Measurements from ENCODE around the gene PLA2G4E.

The PLA2G4E gene

GRCh38 chr15:41992803-41993190, 28.0 kb downstream of the PLA2G4E start:
- DNase-seq (ENCODE audit: low spot score), result no peak

- DNase-seq (ENCODE audit: low spot score), result no peak
Measured at GRCh38 chr15:41992151-41992802, 28.6 kb downstream of the PLA2G4E start.

GRCh38 chr15:41990691-41991090, 30.2 kb downstream of the PLA2G4E start:
- DNase-seq (ENCODE audit: low spot score), result no peak

- no peak for DNase-seq (ENCODE audit: low spot score)
Measured at GRCh38 chr15:41990243-41990605, 30.6 kb downstream of the PLA2G4E start.

- peak; percentile 87 for DNase-seq (ENCODE audit: low spot score)
Measured at GRCh38 chr15:41989573-41990242, 31.1 kb downstream of the PLA2G4E start.

- no peak for DNase-seq (ENCODE audit: low spot score)
Measured at GRCh38 chr15:41988896-41989572, 31.8 kb downstream of the PLA2G4E start.

- no peak for DNase-seq (ENCODE audit: low spot score)
Measured at GRCh38 chr15:41987925-41988275, 32.9 kb downstream of the PLA2G4E start.

- DNase-seq (ENCODE audit: low spot score), result no peak
Measured at GRCh38 chr15:41987246-41987924, 33.5 kb downstream of the PLA2G4E start.

GRCh38 chr15:41985236-41986160, 35.3 kb downstream of the PLA2G4E start:
- no peak for DNase-seq (ENCODE audit: low spot score)

- DNase-seq (ENCODE audit: low spot score), result no peak
Measured at GRCh38 chr15:41984622-41985021, 36.2 kb downstream of the PLA2G4E start.

- DNase-seq (ENCODE audit: low spot score), result no peak
Measured at GRCh38 chr15:41983621-41984571, 36.9 kb downstream of the PLA2G4E start.

GRCh38 chr15:41983221-41983620, 37.6 kb downstream of the PLA2G4E start:
- no peak for DNase-seq (ENCODE audit: low spot score)

- no peak for DNase-seq (ENCODE audit: low spot score)
Measured at GRCh38 chr15:41982133-41982930, 38.5 kb downstream of the PLA2G4E start.

GRCh38 chr15:41981371-41982132, 39.3 kb downstream of the PLA2G4E start:
- no peak for DNase-seq (ENCODE audit: low spot score)

GRCh38 chr15:41980654-41981323, 40.1 kb downstream of the PLA2G4E start:
- DNase-seq (ENCODE audit: low spot score), result no peak

- DNase-seq (ENCODE audit: low spot score), result no peak
Measured at GRCh38 chr15:41979493-41980266, 41.2 kb downstream of the PLA2G4E start.

GRCh38 chr15:41978534-41978933, 42.3 kb downstream of the PLA2G4E start:
- no peak for DNase-seq (ENCODE audit: low spot score)
